Measurements from ENCODE around the gene ABCG2. TPM values are rescaled to one million over a fixed set of nuclear protein-coding genes. Genes with fewer than 3 reads are reported as not detected.

The ABCG2 gene
- polyA plus RNA-seq, 1 experiment, result 0.45 TPM

GRCh38 chr4:88064410-88064809 is 94.0 kb downstream of the ABCG2 start:
- CTCF ChIA-PET, result interaction anchor here (1.1 to 1.9 kb wide), 2 partner anchors 9 to 12 kb away, joined by 3 to 5 read pairs; no protein-coding TSS in a partner anchor
- POLR2A ChIA-PET, result no interaction called here

GRCh38 chr4:88063634-88064296 is 94.7 kb downstream of the ABCG2 start:
- ChIA-PET CTCF (interaction anchor here (1.1 to 1.9 kb wide), 2 partner anchors 9 to 12 kb away, joined by 3 to 5 read pairs; no protein-coding TSS in a partner anchor), POLR2A (no interaction called here)
- Histone ChIP-seq H3K27me3 (ENCODE audit: control insufficient read depth, insufficient read depth, low read length) (no peaks in the 10 kb centered on the region), H3K36me3 (ENCODE audit: control insufficient read depth, insufficient read depth, low read length) (peaks cover 16% of the 10 kb centered on the region), H3K4me3 (ENCODE audit: low read depth, low read length) (no peak overlapping the region)
- no peak for TF ChIP-seq CTCF (IDR thresholded peaks at IDR 0.05; ENCODE audit: insufficient read depth, low read depth, low read length)
- no peak for DNase-seq (ENCODE audit: low read depth)

More at GRCh38 chr4:88064410-88064809, 94.0 kb downstream of the ABCG2 start:
- peaks cover 14% of the 10 kb centered on the region for H3K36me3 ChIP-seq (ENCODE audit: control insufficient read depth, insufficient read depth, low read length)
- no peak overlapping the region for H3K4me3 ChIP-seq (ENCODE audit: low read depth, low read length)
- H3K27me3 ChIP-seq (ENCODE audit: control insufficient read depth, insufficient read depth, low read length), result no peaks in the 10 kb centered on the region
- TF ChIP-seq CTCF (IDR thresholded peaks at IDR 0.05; ENCODE audit: insufficient read depth, low read depth, low read length), result no peak
- DNase-seq (ENCODE audit: low read depth), result no peak

- CTCF ChIA-PET, result no interaction called here
- TF ChIP-seq CTCF (IDR thresholded peaks at IDR 0.05; ENCODE audit: insufficient read depth, low read depth, low read length), result no peak
- no peak for DNase-seq (ENCODE audit: low read depth)
- Histone ChIP-seq H3K36me3 (ENCODE audit: control insufficient read depth, insufficient read depth, low read length) (peaks cover 14% of the 10 kb centered on the region), H3K27me3 (ENCODE audit: control insufficient read depth, insufficient read depth, low read length) (no peaks in the 10 kb centered on the region), H3K4me3 (ENCODE audit: low read depth, low read length) (no peak overlapping the region)
- POLR2A ChIA-PET, result no interaction called here
Measured at GRCh38 chr4:88062843-88063242, 95.6 kb downstream of the ABCG2 start.

- ChIA-PET POLR2A (no interaction called here), CTCF (no interaction called here)
- H3K27me3 ChIP-seq (ENCODE audit: control insufficient read depth, insufficient read depth, low read length), result no peaks in the 10 kb centered on the region
- no peak for TF ChIP-seq CTCF (IDR thresholded peaks at IDR 0.05; ENCODE audit: insufficient read depth, low read depth, low read length)
- DNase-seq (ENCODE audit: low read depth), result no peak
- peaks cover 11% of the 10 kb centered on the region for H3K36me3 ChIP-seq (ENCODE audit: control insufficient read depth, insufficient read depth, low read length)
- H3K4me3 ChIP-seq (ENCODE audit: low read depth, low read length), result no peak overlapping the region
Measured at GRCh38 chr4:88062311-88062710, 96.1 kb downstream of the ABCG2 start.

- Histone ChIP-seq H3K4me3 (ENCODE audit: low read depth, low read length) (no peak overlapping the region), H3K27me3 (ENCODE audit: control insufficient read depth, insufficient read depth, low read length) (no peaks in the 10 kb centered on the region), H3K36me3 (ENCODE audit: control insufficient read depth, insufficient read depth, low read length) (peaks cover 9% of the 10 kb centered on the region)
- ChIA-PET POLR2A (no interaction called here), CTCF (interaction anchor here (0.6 to 0.7 kb wide), 2 partner anchors 10 to 201 kb away, joined by 3 read pairs; no protein-coding TSS in a partner anchor)
- no peak for DNase-seq (ENCODE audit: low read depth)
- no peak for TF ChIP-seq CTCF (IDR thresholded peaks at IDR 0.05; ENCODE audit: insufficient read depth, low read depth, low read length)
Measured at GRCh38 chr4:88060431-88060830, 98.0 kb downstream of the ABCG2 start.

Data from BJ (cell line).